ENCODE measurements around the gene AMH.

Gene AMH

GRCh38 chr19:2288818-2289713, 39.9 kb downstream of the AMH start:
- DNase-seq = no peak

- no peak for DNase-seq
Measured at GRCh38 chr19:2289714-2290435, 40.8 kb downstream of the AMH start.

GRCh38 chr19:2290441-2291184, 41.5 kb downstream of the AMH start:
- DNase-seq = no peak

- no peak for DNase-seq
Measured at GRCh38 chr19:2291185-2291751, 42.1 kb downstream of the AMH start.

- DNase-seq = no peak
Measured at GRCh38 chr19:2294687-2295335, 45.7 kb downstream of the AMH start.

- DNase-seq = no peak
Measured at GRCh38 chr19:2296141-2296540, 47.0 kb downstream of the AMH start.

- DNase-seq = no peak
Measured at GRCh38 chr19:2300533-2300932, 51.4 kb downstream of the AMH start.

Measured in NCI-H1092 (cell line).